HG03520 (cell line): ENCODE measurements around the gene NDUFA13.

Source experiments
- ATAC-seq: cut with Tn5 transposase; IDR thresholded peaks from one replicate; pipeline ENCODE4 v1.9.1; 2021; ENCODE audit warnings: mild to moderate bottlenecking, moderate library complexity; ENCODE audit not compliant: unreplicated experiment

The NDUFA13 gene

DNA sequence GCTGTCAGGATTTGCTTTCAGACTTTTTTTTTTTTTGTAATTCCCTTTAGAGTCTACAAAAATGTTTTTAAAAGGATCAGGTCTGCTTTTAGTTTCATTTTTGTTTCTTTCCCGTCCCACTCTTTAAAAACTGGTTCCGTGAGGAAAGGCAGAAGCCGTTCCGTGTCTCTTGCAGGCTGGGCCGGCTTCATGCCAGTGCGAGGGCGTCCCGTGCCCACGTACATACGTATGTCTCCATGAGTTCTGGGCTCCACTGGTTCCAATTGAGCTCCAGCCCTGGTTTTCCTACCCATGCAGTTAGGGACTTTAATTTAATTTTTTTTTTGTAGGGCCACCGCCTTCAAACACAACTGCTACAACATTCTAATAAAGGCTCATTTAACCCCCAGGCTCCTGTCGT is 9.4 kb upstream of the NDUFA13 start:
- no peak for ATAC-seq

DNA sequence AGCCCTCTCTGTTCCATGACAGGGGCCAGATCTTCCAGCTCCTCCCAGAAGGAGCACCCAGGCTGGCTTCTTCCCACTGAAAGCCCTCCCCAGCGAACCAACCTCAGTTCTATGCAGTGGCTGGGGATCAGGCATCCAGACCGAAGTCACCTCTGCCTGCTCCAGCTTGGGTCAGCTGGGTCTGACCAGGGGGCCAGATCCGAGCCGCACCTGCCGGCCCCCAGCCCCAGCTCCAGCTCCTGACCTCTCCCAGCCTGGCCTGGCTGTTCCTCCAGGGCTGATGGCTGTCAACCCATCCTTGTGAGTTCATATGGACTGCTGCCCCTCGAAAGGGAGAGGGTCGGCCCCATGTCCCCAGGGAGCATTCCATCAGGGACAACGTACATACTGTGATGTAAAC is 8.7 kb upstream of the NDUFA13 start:
- no peak for ATAC-seq

DNA sequence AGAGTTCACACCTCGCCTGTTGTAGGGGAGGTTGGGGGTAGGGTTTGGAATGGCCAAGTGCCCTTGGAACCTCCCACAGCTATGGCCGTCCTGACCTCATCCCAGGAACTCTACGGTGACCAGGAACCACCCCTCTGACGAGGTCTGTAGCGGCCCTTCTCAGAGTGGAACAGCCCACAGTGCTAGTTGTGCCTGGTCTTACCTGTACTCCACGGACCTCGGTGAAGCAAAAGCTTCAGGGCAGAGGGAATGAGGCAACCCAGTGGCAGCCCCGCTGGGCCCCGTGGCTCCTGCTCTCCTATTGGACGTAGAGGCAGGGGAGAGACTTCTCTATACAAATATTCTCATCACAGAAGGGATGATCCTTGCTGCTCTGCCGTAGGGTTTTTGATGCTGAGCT is 7.8 kb upstream of the NDUFA13 start:
- ATAC-seq, result no peak

DNA sequence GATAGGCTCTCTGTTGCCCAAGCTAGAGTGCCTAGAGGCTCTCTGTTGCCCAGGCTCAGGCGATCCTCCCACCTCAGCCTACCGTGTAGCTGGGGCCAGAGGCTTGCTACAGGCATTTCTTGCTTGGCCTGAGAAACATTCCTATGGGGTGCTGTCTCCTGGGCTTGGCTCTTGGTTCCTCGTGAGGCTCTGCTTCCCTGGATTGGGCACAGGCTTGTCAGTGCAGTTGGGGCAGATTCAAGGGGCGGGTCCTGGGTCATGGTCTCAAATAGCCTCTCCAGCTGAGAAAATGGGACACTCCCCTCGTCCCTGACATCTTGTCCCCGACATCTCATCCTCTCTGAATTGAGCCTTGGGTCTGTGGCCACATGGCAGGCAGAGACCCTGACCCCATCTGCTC is 5.6 kb upstream of the NDUFA13 start:
- ATAC-seq, result no peak

DNA sequence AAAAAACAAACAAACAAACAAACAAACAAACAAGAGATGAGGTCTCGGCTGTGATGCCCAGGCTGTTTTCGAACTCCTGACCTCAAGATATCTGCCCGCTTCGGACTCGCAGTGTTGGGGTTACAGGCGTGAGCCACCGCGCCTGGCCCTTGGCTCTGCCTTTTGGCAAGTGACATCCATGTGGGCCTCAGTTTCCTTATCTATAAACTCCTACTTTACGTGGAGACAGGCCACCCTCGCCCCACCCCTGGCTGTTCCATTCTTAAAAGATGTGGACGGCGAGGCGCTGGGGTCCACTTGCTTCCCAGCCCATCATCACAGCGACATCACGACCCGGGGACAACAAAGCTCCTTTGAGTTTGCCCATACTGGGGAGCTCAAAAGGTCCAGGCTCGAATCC is 2.3 kb upstream of the NDUFA13 start:
- no peak for ATAC-seq

DNA sequence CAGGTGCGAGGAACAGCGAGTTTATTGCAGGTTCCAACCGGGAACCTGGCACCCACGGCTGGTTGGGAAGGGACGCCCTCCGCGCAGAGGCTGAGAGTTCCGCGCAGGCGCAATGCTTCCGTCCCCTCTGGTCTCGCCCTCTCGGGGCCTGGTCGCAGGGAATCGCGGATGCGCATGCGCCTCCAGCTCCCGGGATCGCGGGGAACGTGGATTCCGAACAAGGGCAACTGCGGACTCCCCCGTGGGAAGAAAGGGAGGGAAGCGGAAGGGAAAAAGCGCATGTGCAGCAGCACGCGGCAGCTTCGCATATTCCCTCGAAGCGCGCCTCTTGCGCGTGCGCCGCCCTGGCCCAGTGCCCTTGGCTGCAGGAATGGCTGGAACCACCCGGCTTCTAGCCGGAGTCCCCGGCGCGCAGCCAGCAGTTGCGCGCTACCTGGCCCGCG is 1.8 kb upstream of the NDUFA13 start:
- ATAC-seq, result no peak

DNA sequence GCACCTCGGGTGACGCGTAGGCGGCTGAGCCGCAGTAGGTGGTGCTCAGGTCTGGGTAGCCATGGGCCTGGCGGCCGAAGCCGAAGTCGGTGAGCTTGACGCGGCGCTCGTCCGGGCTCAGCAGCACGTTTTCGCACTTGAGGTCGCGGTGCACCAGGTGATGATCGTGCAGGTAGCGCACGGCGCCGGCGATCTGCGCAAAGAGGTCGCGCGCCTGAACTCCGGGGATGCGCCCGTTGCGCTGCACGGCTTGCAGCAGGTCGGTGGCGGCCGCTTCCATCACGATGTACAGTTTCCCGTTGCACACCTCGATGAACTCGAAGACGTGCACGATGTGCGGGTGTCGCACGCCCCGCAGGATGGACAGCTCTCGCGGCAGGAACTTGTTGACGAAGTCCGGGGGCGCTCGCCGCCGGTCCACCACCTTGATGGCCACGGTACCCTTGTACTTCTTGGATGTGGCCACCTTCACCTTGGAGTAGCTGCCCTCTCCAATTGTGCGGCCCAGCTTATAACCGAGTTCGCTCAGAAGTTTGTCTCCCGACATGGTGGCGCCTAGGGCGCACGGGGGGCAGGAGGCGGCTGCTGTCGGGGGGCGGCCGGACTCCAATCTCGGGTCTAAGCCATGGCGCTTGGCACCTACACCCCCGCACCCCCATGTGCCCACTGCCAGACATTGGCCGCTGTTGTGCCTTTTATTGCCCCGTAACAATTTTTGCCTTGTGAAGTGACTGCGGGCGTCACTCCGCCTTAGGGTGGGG is 964 bp upstream of the NDUFA13 start, which contains the start of gene TSSK6:
Gene TSSK6, minus strand, starts transcription at position 668 of the 761 bp plus-strand sequence. Its CDS starts 121 bp downstream, at position 547.
- ATAC-seq, result no peak

DNA sequence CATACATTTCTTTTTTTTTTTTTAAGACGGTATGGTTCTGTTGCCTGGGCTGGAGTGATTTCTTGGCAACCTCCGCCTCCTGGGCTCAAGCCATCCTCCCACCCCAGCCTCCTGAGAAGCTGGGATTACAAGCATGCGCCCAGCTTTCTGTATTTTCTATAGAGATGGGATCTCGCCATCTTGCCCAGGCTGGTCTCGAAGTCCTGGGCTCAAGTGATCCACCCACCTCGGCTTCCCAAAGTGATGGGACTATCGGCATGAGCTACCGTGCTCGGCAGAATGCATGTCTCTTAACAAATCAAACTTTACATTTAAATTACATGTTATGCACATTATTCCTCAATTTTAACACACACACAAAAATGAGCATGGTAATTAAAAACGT is 1.2 kb downstream of the NDUFA13 start:
- no peak for ATAC-seq

DNA sequence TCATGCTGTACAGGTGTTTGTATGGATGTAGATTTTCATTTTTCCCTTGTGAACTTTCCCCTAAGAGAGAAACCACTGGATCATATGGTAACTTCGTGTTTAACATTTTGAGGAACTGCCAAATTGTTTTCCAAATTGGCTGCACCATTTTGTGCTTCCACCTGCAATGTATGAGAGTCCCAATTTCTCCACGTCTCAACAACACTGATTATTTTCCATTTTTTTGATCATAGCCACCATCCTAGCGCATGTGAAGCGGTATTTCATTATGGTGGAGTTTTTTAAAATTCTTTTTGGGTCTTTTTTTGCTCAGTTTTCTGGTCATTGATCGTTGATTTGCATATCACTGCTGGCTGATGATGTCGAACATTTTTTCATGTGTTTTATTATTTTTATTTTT is 5.0 kb downstream of the NDUFA13 start:
- ATAC-seq, result no peak

DNA sequence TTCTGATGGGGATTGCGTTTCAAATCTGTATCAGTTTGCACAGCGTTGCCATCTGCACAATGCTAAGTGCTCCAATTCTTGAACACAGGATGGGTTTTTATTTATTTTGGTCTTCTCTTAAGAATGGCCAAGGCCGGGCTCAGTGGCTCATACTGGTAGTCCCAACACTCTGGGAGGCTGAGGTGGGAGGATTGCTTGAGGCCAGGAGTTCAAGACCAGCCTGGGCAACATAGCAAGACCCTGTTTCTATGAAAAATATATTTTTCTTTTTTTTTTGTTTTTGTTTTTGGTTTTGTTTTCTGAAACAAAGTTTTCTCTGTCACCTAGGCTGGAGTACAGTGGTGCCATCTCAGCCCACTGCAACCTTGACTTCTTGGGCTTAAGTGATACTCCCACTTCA is 7.2 kb downstream of the NDUFA13 start:
- no peak for ATAC-seq

DNA sequence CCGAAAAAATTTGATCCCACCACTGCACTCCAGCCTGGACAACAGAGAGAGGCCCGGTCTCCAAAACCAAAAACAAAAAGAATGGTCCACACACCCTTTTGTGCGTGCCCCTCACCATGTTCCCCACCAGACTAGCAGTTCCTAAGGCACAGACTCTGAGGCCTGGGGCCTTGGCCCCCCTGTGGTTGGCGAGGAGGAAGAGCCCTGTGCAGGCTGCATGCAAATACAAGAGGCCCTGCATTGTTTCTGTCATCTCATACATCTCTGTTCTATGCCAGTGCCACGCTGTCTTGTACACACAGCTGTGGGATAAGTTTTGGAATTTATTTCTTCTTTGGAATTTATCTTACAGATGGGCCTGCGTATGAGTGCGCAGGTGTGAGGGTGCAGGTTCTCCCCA is 8.0 kb downstream of the NDUFA13 start:
- no peak for ATAC-seq

DNA sequence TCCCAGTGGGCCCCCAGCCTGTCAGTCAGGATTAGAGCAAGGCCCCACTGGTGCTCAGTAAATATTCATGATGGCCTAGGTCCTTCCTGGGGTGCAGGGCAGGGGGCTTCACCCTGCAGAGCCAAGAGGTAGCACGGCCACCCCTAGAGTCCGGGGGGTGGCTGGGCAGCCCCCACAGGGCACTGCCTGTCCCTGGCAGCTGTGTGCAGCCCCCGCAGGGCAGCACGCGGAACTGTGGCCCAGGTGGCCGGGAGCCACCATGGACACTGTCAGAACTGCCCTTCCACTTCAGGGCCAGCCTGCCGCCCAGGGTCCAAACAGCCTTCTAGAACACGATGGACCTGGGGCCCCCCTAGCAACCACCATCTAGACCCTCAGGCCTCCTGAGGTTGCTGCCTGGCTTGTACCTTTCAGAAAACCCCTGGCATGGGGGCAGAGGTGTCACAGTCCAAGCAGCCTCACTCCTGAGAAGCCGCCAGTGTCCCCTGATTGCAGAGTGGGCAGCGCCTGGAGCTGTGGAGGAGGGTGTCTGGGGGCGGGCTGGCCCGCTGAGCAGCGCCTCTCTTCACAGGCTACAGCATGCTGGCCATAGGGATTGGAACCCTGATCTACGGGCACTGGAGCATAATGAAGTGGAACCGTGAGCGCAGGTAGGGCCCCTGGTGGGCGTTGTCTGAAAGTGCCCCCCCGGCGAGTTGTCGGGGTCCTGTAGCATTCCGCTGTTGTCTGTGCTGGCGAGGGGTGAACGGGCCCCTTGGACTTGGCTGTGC is 9.8 kb downstream of the NDUFA13 start:
- ATAC-seq, result no peak

DNA sequence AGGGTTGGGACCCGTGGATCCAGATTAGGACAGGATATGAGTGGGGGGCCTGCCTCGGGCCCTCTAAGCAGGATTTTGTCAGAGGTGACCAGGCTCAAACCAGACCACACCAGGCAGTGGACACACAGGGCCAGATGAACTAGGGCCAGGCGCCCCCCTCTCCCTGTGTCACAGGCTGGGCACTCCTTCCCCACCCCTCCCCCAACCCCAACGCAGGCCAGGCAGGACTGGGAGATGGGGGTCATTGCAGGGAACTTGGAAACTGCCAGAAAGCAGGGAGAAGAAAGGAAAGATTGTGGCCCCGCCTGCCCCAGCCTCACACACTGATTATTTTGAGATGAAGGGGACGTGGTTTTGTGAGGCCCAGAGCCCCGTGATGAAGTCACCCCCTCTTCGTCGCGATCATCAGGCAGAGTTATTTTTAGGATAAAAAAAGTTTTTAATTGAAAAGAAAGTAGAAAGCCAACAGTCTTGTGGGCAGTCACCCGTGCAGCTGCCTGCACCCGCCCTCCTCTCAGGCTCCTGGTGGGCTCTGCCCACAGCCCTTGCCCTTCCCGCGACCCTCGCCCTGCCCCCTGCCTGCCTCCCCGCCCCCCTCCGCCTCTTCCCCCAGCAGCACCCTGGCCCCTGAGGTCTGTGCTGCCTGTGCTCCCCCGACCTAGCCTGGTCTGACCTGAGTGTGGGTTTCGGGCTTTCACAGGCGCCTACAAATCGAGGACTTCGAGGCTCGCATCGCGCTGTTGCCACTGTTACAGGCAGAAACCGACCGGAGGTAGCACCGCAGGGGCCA is 10.8 kb downstream of the NDUFA13 start:
- no peak for ATAC-seq

DNA sequence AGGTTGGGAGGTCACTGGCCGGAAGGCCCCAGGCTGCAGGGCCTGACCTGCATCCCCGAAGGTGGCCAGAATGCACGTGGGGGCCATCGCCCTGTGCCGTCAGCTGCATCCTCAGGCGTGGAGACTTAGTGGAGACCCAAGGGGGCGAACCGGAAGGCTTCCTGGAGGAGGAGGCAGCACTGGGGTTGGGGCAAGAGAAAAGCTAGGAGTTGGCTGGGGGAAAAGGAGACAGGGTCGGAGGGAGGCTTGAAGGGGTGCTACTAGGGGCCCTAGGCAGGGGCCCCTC is 11.3 kb downstream of the NDUFA13 start:
- ATAC-seq, result no peak

DNA sequence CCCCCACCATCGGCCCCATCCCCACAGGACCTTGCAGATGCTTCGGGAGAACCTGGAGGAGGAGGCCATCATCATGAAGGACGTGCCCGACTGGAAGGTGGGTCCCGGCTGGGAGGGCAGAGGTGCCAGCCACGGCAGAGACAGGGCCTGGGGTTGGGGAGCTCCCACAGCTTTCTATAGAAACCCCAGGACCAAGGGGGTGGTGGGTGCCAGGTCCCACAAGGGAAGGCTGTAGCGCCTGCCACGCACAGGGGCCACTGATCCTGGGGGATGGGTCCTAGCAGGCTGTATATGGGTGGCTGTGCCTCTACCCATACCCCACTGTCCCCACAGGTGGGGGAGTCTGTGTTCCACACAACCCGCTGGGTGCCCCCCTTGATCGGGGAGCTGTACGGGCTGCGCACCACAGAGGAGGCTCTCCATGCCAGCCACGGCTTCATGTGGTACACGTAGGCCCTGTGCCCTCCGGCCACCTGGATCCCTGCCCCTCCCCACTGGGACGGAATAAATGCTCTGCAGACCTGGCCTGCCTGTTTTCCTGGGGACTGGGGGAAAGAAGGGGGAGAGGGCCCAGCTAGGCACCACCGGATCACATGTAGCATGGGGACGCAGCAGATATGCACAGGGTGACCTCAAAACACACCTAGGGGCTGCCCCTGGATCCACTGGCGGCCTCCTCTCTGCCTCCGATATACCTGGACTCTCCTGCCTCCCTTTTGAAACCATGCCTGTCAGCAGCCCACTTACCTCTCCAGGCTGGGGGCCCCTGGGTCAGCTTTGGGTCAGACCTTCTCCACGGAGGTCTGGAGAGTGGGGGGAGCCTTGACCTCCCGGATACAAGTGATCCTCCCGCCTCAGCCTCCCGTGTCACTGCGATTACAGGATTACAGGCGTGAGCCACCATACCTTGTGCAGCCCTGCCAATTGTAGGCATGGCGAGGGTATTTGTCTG is 11.9 kb downstream of the NDUFA13 start:
- no peak for ATAC-seq

DNA sequence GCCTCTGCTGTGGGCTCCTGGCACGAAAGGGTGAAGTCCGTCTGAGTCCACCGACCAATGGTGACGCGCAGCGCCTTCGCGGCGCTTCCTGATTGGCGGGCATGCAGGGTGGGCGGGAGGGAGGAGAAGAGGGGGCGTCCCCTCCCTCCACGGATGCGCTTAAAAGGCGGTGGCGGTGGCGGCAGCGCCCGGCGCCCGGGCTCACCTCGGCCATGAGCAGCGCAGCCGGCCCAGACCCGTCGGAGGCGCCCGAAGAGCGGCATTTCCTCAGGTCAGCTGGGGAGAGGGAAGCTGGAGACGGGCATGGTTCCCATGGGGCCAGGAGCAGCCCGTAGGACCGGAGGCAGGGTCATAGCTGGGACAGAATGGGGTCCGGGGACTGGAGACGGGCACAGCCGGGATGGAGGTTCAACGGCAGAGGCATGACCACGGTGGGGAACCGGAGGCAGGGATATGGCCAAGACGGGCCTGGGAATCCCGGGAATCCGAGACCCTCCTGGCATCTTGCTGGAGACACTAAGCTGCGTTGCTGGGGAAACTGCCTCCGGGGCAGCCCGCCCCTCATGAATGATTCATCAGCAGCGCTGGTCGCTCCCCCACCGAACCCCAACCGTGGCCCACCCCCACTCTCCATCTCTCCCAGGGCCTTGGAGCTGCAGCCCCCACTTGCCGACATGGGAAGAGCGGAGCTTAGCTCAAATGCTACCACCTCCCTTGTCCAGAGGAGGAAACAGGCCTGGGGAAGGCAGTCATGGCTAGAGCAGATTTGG is 12.9 kb downstream of the NDUFA13 start, which contains the start of gene YJEFN3:
Gene YJEFN3, plus strand, starts transcription at position 191 of the 770 bp plus-strand sequence. Its CDS starts 22 bp downstream, at position 213.
- no peak for ATAC-seq

DNA sequence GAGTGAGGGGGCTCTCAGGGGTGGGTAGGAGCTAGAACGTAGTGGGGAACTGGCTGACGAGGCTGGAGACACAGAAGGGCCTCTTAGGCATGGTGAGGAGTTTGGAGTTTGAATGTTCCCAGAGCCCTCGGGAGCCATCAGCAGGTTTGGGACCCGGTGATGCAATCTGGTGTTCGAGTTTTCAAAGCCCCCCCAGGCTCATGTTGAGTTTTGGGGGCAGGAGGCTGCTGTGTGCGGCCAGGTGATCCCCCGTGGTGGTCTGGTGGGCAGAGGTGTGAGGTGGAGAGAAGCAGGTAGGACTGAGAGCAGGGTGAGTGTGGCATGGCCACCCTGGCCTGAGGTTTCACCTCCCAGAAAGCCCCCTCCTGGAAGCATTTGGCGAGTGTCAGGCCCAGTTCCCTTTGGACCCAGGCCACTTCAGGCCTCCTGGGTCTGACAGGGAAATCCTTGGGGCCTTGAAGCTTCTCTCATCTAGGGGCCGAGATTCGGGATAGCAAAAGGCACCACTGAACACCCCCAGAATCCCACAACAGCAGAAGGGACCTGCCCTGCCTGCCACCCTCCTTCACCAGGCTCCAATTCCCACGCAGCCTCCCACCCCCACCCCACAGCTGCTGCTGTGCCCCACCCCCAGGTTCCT is 13.9 kb downstream of the NDUFA13 start:
- ATAC-seq, result no peak

DNA sequence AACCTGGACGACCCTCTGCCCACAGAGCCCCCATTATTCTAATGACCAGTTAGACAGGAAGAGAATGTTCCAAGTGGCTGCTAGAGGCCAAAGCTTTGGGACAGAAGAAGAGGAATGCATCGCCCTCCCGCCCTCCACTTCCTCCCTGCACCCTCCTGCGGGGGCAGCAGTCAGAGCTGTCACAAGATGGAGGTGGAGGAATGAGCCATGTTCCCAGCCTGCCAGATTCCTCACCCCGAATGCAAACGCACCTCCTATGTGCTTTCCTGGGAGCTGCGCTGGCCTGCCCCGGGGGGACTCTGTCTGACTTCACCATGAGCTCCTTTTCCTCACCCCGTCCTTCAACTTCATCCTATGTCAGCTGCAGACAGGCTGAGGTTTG is 14.4 kb downstream of the NDUFA13 start:
- no peak for ATAC-seq

DNA sequence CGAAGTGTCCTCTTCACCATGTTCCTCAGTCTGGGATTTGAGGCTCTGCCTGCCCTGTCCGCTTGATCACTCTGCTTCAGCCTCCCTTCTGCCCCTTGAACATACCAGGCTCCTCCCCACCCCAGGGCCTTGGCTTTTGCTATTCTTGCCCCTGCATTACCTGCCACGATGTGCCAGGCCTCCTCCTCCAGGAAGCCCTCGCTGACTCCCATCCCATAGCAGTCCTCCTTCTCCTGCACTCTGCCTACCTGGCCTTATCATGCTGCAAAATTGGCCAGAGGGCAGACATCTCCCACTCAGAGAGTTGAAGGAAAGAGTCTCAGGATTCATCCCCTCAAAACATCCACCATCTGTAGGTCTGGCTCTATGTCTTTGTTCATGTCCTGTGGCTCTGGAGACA is 14.9 kb downstream of the NDUFA13 start:
- ATAC-seq, result no peak
